DOHH2 (cell line): Measurements from ENCODE around the gene ETV4.

ENCODE experiments used
- H3F3A ChIP-seq: fragments of 200-600 bp; sonication (generic), shearing (Covaris generic); 2 replicates; pipeline ENCODE4 v1.6.0; 2016; ENCODE audit warnings: antibody characterized with exemption, mild to moderate bottlenecking; ENCODE audit not compliant: control insufficient read depth, insufficient read depth
- H3K27ac ChIP-seq: fragments of 200-600 bp; sonication (generic); 2 replicates; pipeline ENCODE4 v1.5.1; 2014; ENCODE audit warnings: low read depth, mild to moderate bottlenecking, low read length, moderate library complexity
- H3K27me3 ChIP-seq: fragments of 200-600 bp; sonication (generic); 2 replicates; pipeline ENCODE4 v1.6.1; 2014; ENCODE audit warnings: mild to moderate bottlenecking, low read length, mixed read lengths; ENCODE audit not compliant: control insufficient read depth
- H3K36me3 ChIP-seq: fragments of 200-600 bp; sonication (generic); 2 replicates; pipeline ENCODE4 v1.6.1; 2014; ENCODE audit warnings: mild to moderate bottlenecking, low read length, moderate library complexity, mixed read lengths; ENCODE audit not compliant: control insufficient read depth
- H3K4me1 ChIP-seq: fragments of 200-600 bp; sonication (generic); 2 replicates; pipeline ENCODE4 v1.6.1; 2014; ENCODE audit warnings: mild to moderate bottlenecking, low read length, mixed read lengths; ENCODE audit not compliant: control insufficient read depth
- H3K4me2 ChIP-seq: fragments of 200-600 bp; sonication (generic); 2 replicates; pipeline ENCODE4 v1.6.0; 2014; ENCODE audit warnings: mild to moderate bottlenecking, low read length, moderate library complexity
- H3K4me3 ChIP-seq: fragments of 200-600 bp; sonication (generic); 2 replicates; pipeline ENCODE4 v1.5.1; 2014; ENCODE audit warnings: mild to moderate bottlenecking, low read length, mixed read lengths
- H3K79me2 ChIP-seq: fragments of 200-600 bp; sonication (generic); 2 replicates; pipeline ENCODE4 v1.6.1; 2014; ENCODE audit warnings: mild to moderate bottlenecking, low read length, mixed read lengths; ENCODE audit not compliant: control insufficient read depth
- H3K9me2 ChIP-seq: fragments of 200-600 bp; sonication (generic); replicated peaks from 2 replicates; pipeline ENCODE4 v1.6.1; 2014; ENCODE audit warnings: mild to moderate bottlenecking, low read length, mixed read lengths; ENCODE audit not compliant: control insufficient read depth
- H3K9me3 ChIP-seq: fragments of 200-600 bp; sonication (generic); 2 replicates; pipeline ENCODE4 v1.6.1; 2014; ENCODE audit warnings: antibody characterized with exemption, low read length, mixed read lengths; ENCODE audit not compliant: control insufficient read depth, insufficient read depth
- H4K20me1 ChIP-seq: fragments of 200-600 bp; sonication (generic); 2 replicates; pipeline ENCODE4 v1.6.0; 2014; ENCODE audit warnings: low read depth, mild to moderate bottlenecking, antibody characterized with exemption, low read length, moderate library complexity; ENCODE audit not compliant: control insufficient read depth, insufficient read depth
- CTCF ChIP-seq: fragments of 200-600 bp; sonication (generic); IDR thresholded peaks from one replicate; pipeline ENCODE4 v1.5.1; 2014; ENCODE audit warnings: antibody characterized with exemption, mild to moderate bottlenecking, low read depth, low read length; ENCODE audit not compliant: poor library complexity, severe bottlenecking
- EZH2phosphoT487 ChIP-seq: fragments of 200-600 bp; sonication (generic); IDR thresholded peaks from 2 replicates; pipeline ENCODE4 v1.6.1; 2017; ENCODE audit warnings: borderline replicate concordance, mild to moderate bottlenecking, antibody characterized with exemption, low read length, moderate library complexity, mixed read lengths

ETV4 gene

GRCh38 chr17:43560461-43561427 is 14.6 kb upstream of the ETV4 start:
- TF ChIP-seq CTCF (no peak), EZH2phosphoT487 (no peak)
- no peaks in the 10 kb centered on the region for H3K4me1 ChIP-seq

GRCh38 chr17:43559161-43559816 is 13.1 kb upstream of the ETV4 start:
- no peaks in the 10 kb centered on the region for H3F3A ChIP-seq
- H3K4me2 ChIP-seq = no peak overlapping the region
- no peak overlapping the region for H3K4me3 ChIP-seq
- no peaks in the 10 kb centered on the region for H4K20me1 ChIP-seq
- no peaks in the 10 kb centered on the region for H3K9me2 ChIP-seq
- H3K79me2 ChIP-seq = no peaks in the 10 kb centered on the region
- H3K36me3 ChIP-seq = no peaks in the 10 kb centered on the region
- H3K4me1 ChIP-seq = no peaks in the 10 kb centered on the region
- no peaks in the 10 kb centered on the region for H3K9me3 ChIP-seq
- H3K27me3 ChIP-seq = peaks cover 33% of the 10 kb centered on the region
- no peak for TF ChIP-seq CTCF
- no peak for TF ChIP-seq EZH2phosphoT487
- H3K27ac ChIP-seq = no peak overlapping the region

More at GRCh38 chr17:43560461-43561427, 14.6 kb upstream of the ETV4 start:
- no peak overlapping the region for H3K27ac ChIP-seq
- H3K27me3 ChIP-seq = peaks cover 28% of the 10 kb centered on the region
- H4K20me1 ChIP-seq = no peaks in the 10 kb centered on the region
- H3K4me3 ChIP-seq = no peak overlapping the region
- H3K36me3 ChIP-seq = no peaks in the 10 kb centered on the region
- H3K9me3 ChIP-seq = no peaks in the 10 kb centered on the region
- no peak overlapping the region for H3K4me2 ChIP-seq
- H3F3A ChIP-seq = no peaks in the 10 kb centered on the region
- H3K9me2 ChIP-seq = no peaks in the 10 kb centered on the region
- no peaks in the 10 kb centered on the region for H3K79me2 ChIP-seq

DNA sequence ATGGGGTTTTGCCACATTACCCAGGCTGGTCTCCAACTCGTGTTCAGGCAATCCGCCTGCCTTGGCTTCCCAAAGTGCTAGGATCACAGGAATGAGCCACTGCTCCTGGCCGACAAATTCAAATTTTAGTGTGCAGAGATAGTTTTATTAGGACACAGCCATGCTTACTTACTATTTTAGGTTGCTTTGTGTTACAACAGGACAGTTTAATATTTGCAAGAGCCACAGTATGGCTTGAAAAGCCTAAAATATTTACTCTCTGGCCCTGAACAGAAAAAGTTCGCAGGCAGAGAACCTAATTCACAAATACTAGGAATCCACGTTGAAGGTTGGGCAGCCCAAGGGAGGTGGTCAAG is 12.6 kb upstream of the ETV4 start:
- no peaks in the 10 kb centered on the region for H3K4me1 ChIP-seq
- H3F3A ChIP-seq = no peaks in the 10 kb centered on the region
- no peak overlapping the region for H3K4me2 ChIP-seq
- H3K36me3 ChIP-seq = no peaks in the 10 kb centered on the region
- H3K9me3 ChIP-seq = no peaks in the 10 kb centered on the region
- TF ChIP-seq CTCF = no peak
- no peak for TF ChIP-seq EZH2phosphoT487
- H4K20me1 ChIP-seq = no peaks in the 10 kb centered on the region
- peaks cover 31% of the 10 kb centered on the region for H3K27me3 ChIP-seq
- no peaks in the 10 kb centered on the region for H3K9me2 ChIP-seq
- H3K27ac ChIP-seq = no peak overlapping the region
- H3K4me3 ChIP-seq = no peak overlapping the region
- no peaks in the 10 kb centered on the region for H3K79me2 ChIP-seq
